ENCODE measurements around the gene WDR90.
"Not testable (repeated sequence)": the region's sequence is repeated elsewhere in the genome, so short reads cannot be mapped to it uniquely, and the experiment has no call there.

The WDR90 gene

GRCh38 chr16:689175-689897 lies 40.2 kb downstream of the WDR90 start:
- DNase-seq (ENCODE audit: low spot score) = no peak

GRCh38 chr16:691242-691641 lies 42.1 kb downstream of the WDR90 start:
- DNase-seq (ENCODE audit: low spot score) = not testable (repeated sequence)

GRCh38 chr16:692356-693108 lies 43.4 kb downstream of the WDR90 start:
- DNase-seq (ENCODE audit: low spot score) = no peak

GRCh38 chr16:693364-693763 lies 44.2 kb downstream of the WDR90 start:
- no peak for DNase-seq (ENCODE audit: low spot score)

GRCh38 chr16:693766-694165 lies 44.6 kb downstream of the WDR90 start:
- no peak for DNase-seq (ENCODE audit: low spot score)

- no peak for DNase-seq (ENCODE audit: low spot score)
Measured at GRCh38 chr16:694187-694862, 45.2 kb downstream of the WDR90 start.

- no peak for DNase-seq (ENCODE audit: low spot score)
Measured at GRCh38 chr16:694863-695354, 45.7 kb downstream of the WDR90 start.

GRCh38 chr16:695355-696089 lies 46.4 kb downstream of the WDR90 start:
- DNase-seq (ENCODE audit: low spot score) = no peak

- no peak for DNase-seq (ENCODE audit: low spot score)
Measured at GRCh38 chr16:698911-699671, 49.9 kb downstream of the WDR90 start.

- DNase-seq (ENCODE audit: low spot score) = peak; percentile 42
Measured at GRCh38 chr16:700684-701584, 51.8 kb downstream of the WDR90 start.

- DNase-seq (ENCODE audit: low spot score) = no peak
Measured at GRCh38 chr16:702341-702740, 53.2 kb downstream of the WDR90 start.

GRCh38 chr16:703406-703805 lies 54.2 kb downstream of the WDR90 start:
- DNase-seq (ENCODE audit: low spot score) = no peak

- DNase-seq (ENCODE audit: low spot score) = no peak
Measured at GRCh38 chr16:704047-704446, 54.9 kb downstream of the WDR90 start.

GRCh38 chr16:704552-705380 lies 55.6 kb downstream of the WDR90 start:
- DNase-seq (ENCODE audit: low spot score) = no peak

- no peak for DNase-seq (ENCODE audit: low spot score)
Measured at GRCh38 chr16:705431-706188, 56.4 kb downstream of the WDR90 start, which contains the start of gene FBXL16. FBXL16 (minus strand) TSS chr16:705801; CDS start chr16:697405, 8,396 bp downstream.

GRCh38 chr16:706189-707061 lies 57.3 kb downstream of the WDR90 start:
- no peak for DNase-seq (ENCODE audit: low spot score)

GRCh38 chr16:707062-707538 lies 57.9 kb downstream of the WDR90 start:
- DNase-seq (ENCODE audit: low spot score) = no peak
